ENCODE results near the gene TMEM258.

The TMEM258 gene

GRCh38 chr11:61794579-61794978 is 2.2 kb upstream of the TMEM258 start:
- DNase-seq, result no peak

- DNase-seq, result no peak
Measured at GRCh38 chr11:61793829-61794204, 1.4 kb upstream of the TMEM258 start.

DNA sequence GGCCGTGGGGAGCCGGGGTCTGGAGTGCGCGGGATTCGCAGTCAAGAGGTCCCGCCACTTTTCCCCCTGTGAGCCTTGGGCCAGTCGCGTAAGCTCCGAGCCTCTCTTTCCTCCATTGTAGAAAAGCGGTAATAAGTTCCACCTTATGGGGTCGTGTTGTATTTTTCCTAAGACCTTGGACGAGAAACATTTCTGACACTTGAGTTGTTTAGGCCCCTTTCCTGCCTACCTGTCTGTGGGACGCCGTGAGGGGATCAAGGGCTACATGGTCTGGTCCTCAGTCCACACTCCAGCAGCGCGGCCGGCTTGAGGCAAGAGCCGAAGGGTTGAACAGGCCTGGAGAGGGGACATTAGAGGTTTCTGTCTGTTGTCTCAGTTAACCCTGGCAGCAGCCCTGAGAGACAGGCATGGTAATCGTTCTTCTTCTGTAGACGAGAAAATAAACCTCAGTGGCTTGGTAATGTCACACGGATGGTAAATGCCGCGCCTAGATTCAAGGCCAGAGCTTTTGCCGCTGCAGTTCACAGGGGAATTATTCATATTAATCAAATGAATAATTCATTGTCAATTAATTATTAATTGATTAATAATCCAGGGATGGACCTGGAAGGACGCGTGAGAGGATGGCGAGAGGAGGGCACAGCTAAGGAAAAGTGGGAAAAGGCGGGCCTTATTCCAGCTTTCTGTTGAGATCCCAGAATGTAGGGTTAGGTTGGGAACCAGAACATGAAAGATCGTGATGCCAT is 857 bp upstream of the TMEM258 start:
- no peak for DNase-seq

DNA sequence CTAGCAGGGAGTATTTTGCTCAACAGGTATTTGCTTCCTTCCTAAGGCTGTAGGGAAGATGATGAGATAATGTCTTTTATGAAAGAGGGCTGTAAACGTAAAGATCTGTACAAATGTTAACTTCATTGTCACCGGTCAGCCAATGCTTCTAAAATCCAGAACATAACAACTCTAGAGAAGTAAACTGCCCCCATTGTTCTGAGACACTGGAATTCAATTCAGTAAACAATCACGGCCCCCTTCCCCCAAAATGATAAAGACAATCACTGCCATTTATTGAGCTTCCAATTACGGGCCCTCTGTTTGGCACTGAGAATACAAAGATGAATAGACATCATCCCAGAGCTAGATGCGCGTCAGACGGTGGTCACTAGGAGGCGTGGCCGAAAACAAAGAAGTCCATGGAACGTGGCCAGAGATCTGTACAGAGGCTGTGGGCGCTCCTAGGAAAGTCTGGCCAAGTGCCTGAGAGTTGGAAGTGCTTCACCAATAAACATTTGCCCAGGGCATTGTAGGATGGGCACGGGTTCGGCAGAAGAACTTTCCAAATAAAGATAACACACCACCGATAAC is 576 bp downstream of the TMEM258 start:
- peak; percentile 66 for DNase-seq

DNA sequence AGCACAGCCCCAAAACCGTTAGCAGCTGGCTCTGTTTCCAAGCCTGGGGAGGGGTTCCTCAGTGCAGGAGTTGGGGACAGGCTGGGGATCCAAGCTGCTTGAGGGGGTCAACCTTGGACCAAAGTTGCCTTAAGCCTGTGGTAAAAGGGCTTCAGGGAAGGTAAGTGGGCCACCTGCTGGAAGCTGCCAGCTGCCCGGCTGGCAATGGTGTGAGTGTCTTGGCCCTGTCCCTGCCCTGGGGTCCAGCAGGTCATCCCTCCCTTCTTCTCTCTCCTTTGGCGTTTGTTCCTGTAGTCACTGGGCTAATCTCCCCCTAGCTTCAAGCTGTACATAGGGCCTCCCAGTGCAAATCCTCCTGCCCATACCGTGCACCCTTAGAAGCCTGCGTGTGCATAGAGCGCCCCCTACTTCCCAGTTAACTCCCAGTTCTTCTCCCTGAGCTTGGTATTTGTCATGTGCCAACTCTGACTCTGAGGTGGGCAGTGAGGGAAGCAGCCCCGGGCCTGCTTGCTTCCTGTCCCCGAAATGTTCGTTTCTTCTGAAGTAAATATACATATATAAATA is 4.4 kb downstream of the TMEM258 start:
- no peak for DNase-seq

DNA sequence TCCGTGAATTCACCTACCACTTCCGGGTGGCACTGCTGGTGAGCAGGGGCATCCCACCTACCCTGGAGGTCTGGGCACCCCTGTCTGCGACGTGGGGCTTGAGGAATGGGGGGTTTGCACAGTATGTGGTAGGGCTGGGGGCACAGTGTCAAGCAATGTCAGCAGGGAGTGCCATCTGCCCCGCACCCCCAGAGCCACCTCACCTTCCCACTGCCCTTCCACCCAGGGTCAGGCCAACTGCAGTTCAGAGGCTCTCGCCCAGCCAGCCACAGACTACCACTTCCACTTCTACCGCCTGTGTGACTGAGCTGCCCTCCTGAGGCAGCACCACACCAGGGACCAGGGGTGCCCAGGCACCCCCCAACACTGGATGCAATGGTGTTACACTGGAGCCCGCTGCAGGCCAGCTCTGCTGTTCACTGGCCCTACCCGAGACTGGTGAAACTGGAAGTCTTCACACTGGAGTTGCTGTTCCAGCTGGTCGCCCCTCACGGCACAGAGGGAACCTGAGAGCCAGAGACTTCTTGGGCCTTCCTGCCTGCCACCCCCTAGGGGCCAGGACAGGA is 6.5 kb downstream of the TMEM258 start:
- no peak for DNase-seq

DNA sequence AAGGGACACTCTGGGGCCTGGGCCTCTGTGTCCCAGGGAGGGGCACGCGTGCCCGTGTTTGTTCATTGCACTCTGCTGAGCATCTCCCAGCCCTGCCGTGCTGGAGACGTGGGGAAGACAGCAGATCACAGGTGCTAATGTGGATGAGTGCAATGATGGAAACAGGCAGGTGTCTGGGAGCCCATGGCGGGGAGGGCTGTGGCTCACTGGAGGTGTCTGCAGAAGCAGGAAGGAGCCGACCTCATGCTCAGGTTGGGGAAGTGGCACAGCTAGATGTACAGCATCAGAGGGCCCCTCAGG is 7.9 kb downstream of the TMEM258 start:
- DNase-seq, result no peak

DNA sequence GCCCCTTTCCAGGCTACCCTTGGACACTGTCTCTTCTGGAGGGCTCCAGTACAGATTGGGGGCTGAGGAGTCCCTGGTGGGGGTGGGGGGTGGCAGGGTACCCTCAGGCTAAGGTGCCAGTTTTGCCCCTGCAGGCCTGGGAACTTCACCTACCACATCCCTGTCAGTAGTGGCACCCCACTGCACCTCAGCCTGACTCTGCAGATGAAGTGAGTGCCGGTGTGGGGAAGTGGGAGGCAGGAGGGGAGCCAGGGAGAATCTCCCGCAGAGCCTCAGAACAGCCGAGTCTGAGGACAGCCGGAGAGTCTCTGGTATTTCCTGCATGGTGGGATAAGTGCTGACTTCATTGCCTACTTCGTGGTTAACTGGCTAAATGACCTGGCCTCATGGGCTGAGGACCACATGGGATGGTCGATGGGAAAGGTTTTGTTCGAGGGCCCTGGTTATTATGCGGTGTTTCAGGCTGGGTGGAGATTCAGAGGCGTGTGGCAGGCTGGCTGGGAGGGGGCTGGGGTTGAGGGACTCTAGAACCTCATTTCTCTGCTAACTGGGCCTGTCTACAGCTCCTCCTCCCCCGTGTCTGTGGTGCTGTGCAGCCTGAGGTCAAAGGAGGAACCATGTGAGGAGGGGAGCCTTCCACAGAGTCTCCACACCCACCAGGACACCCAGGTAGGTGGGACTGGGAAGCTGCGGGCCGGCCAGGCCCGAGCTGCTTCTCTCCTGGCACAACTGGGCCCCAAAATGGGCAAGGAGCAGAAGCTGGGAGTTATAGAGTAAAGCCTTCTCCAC is 8.5 kb downstream of the TMEM258 start:
- DNase-seq, result no peak

DNA sequence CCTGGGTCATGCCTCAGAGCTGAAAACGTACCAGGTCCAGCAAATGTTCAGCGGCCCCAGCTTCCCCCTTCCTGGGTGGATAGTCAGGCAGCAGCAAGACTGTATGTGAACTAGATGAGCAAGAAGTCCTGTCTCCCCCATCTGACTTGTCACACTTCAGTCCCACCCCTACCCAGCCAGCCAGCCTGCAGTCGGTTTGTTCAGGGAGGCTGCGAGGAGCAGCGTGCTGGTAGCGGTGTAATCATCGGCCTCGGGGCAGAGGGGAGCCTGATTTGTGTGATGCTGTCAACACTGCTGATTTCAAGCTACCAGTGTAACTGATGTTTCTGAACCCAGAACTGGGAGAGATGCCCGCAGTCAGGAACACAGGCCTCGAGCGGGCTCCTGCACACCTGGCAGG is 9.6 kb downstream of the TMEM258 start:
- no peak for DNase-seq

DNA sequence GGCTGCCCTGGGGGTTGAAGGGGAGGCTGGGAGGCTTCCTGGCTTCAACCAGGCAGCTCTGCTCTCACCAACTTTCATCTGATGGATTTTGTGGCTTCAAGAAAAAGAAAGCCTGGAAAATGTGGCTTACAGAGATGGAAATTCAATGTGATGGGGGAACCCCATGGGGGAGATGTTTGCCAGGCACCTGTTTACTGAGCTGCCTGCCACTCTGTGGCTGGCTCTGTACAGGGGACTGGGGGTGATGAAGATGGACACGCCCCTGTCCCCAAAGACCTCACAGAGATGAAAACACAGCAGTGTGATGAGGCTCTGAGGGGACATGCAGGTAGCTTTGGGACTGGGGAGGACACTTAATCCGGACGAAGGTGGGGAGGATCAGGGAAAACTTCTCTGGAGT is 10.1 kb downstream of the TMEM258 start:
- DNase-seq, result no peak

DNA sequence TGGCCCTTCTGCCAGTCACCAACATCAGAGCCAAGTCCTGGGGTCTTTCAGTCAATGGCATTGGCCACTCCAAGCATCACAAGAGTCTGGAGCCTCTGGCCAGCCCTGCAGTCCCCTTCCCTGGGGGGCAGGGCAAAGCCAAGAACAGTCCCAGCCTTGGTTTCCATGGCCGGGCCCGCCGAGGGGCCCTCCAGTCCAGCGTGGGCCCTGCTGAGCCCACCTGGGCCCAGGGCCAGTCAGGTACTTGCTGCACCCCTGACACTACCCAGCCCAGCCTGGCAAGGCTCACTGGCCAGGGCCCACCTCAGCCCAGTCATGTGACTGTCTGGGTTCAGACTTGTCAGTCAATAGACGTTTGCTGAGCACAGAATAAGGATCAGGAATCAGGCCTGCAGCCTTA is 10.8 kb downstream of the TMEM258 start:
- DNase-seq, result no peak

DNA sequence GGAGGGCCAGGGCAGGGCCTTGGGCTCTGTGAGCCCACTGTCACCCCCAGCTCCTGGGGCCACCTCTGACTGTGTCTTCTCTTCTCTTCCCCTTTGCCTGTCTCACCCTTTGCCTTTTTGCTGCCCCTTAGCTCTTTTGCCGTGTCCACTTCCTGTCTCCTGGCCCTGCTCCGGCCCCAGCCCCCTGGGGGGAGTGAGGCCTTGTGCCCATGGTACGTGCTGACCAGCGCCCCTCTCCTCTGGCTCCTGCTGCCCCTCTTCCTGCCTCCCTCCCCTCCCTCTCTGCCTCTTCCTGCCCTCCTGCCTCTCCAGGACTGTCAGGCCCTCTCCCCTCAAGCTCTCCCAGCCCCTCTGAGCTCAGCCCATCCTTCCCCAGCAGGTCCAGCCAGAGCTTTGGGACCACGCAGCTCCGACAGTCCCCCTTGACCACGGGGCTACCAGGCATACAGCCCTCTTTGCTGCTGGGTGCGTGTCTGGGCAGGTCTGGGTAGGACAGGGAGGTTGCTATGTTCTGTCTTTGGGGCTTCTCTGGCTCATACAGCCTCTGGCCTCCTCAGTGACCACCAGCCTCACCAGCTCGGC is 11.7 kb downstream of the TMEM258 start:
- no peak for DNase-seq

GRCh38 chr11:61779666-61780525 is 12.5 kb downstream of the TMEM258 start:
- DNase-seq, result no peak

GRCh38 chr11:61778920-61779650 is 13.3 kb downstream of the TMEM258 start:
- no peak for DNase-seq

DNA sequence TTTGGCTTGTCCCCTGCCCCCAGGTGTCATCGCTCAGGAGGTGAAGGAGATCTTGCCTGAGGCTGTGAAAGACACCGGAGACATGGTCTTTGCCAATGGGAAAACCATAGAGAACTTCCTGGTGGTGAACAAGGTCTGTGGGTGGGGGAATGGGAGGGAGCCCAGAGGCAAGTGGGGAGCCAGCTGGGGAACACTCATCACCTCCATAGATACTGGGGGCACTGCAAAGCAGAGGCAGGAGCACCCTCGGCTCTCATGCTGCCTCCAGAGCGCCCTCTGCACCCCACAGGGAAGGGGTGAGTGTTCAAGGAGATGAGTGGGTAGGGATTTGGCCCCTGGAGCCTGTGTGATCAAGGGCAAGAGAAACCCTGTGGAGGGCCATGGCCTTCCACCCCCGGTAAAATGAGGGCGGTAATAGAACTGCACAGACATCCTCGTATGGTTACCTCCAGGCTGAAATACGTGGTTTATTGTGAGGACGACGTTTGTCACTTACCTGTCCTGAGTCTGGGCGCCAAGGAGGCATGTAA is 14.0 kb downstream of the TMEM258 start:
- no peak for DNase-seq

DNA sequence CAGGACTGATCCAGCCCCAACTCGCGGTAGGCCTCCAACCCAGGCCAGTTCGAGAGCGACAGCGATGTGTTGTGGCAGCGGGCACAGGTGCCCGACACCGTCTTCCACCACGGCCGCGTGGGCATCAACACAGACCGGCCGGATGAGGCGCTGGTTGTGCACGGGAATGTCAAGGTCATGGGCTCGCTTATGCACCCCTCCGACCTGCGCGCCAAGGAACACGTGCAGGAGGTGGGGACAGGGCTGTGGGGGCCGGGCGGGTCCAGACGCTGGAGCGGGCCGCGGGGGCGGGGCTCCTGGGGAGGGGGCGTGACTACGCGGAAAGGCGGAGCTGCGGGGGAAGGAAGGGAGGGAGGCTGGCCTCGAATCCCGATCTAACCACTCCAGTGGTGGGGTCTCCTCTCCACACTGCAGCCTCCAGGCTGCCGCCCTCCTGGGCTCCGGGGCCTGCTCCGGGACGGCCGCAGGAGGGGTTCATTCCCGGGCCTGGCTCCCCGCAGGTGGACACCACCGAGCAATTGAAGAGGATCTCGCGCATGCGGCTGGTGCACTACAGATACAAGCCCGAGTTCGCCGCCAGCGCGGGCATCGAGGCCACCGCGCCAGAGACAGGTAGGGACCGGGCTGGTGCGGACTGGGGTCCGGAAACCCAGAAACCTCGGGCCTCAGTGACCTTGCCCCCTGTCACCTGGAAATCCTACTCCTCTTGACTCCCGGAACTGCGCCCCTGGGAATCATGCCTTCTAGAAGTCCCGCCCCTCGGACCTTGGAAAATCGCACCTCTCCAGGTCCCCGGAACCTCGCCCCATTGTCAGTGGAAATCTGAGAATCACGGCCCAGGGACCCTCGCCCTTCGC is 14.9 kb downstream of the TMEM258 start:
- DNase-seq, result no peak

GRCh38 chr11:61776561-61777075 is 15.8 kb downstream of the TMEM258 start:
- DNase-seq, result no peak

DNA sequence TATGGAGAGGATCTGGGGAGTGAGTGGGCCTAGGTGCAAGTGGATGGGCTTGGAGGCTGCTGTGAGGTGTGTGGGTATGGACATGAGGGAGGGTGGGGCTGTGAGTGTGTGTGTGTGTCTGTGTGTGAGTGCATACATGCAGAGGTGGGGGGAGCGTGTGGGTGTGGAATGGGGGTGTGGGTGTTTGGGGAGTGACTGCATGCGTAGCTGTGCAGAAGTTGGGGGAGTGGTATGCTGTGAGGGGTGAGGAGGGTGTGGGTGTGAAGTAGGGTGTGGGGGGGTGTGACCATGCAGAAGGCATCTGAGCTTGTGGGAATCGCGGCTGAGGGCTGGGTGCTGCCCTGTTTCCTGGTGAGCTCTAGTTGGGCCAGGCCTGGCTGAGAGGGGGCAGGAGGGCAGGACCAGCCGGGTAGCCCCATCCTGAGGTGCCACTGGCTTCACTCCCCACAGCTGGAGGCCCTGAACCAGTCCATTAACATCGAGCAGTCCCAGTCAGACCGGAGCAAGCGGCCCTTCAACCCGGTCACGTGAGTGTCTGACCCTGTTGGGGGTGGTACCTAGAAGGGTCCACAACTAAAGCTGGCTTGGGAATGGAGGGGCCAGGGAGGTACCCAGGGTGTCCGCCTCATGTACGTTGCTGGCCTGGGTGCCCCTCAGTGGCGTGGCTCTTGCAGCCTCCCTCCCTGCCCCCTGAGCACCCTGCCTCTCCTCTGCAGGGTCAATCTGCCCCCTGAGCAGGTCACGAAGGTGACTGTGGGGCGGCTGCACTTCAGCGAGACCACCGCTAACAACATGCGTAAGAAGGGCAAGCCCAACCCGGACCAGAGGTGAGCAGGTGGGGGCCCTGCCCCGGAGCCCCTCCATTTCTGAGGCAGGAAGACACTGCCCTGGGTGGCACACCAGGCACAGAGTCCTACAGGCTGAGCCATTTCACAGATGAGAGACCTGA is 16.5 kb downstream of the TMEM258 start:
- DNase-seq, result no peak

DNA sequence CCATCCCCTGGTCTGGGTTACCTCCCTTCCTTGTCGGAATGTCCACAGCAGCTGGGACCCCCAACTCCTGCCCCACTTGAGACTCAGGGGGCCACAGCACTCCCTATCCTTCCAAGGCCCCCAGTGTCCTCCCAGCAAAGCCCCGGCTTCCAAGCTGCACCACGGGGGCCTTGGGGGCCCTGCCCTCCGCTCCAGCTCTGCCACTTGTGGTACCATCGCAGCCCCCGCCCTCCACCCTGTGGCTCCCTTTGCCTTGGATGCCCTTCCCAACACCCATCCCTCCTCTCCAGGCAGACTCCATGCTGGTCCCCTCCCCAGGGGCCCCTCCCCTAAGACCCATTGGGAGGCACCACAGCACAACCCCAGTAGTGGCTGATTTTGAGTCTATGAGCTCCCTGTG is 17.3 kb downstream of the TMEM258 start:
- DNase-seq, result no peak

All from T1000 (cell line).